Measurements from ENCODE around the gene PPP6R2. TPM values are rescaled to one million over a fixed set of nuclear protein-coding genes. Genes with fewer than 3 reads are reported as not detected.

The PPP6R2 gene
- total and polyA plus RNA-seq, 8 donors, result 21.1 to 70.4 (median 25.1) TPM

- ATAC-seq (peak; percentile 62 to 77 (median 70)), DNase-seq (peak in 2 of 6 donors; percentile 44 to 67), FAIRE-seq (no peak)
- Histone ChIP-seq H3K27ac (peak overlapping the region; percentile 16 to 62 (median 39)), H3K9me3 (no peaks in the 10 kb centered on the region), H3K4me3 (no peak overlapping the region), H3K4me1 (peaks cover 7 to 26% (median 17%) of the 10 kb centered on the region in 3 donors), H3K36me3 (no peaks in the 10 kb centered on the region), H3K27me3 (no peaks in the 10 kb centered on the region)
- WGBS, 2 donors, result 69 to 70% methylated on average over 8 of the region's 8 CpGs
- intact Hi-C loops (cut with DNase I), result no loop called here
- peak in 1 of 4 donors; percentile 9 for TF ChIP-seq CTCF (IDR thresholded peaks at IDR 0.05)
Measured at GRCh38 chr22:50399751-50400331, 56.7 kb downstream of the PPP6R2 start.

- peak overlapping the region in 1 of 4 donors; percentile 56 for H3K27ac ChIP-seq
- FAIRE-seq (no peak), ATAC-seq (no peak), DNase-seq (no peak)
- H3K4me3 ChIP-seq, result no peak overlapping the region
- peaks cover 7 to 26% (median 17%) of the 10 kb centered on the region in 3 donors for H3K4me1 ChIP-seq
- no peaks in the 10 kb centered on the region for H3K27me3 ChIP-seq
- H3K36me3 ChIP-seq, result no peaks in the 10 kb centered on the region
- WGBS, 2 donors, result 53% methylated on average over 4 of the region's 4 CpGs
- intact Hi-C loops (cut with DNase I), result no loop called here
- no peak for TF ChIP-seq CTCF (IDR thresholded peaks at IDR 0.05)
- H3K9me3 ChIP-seq, result no peaks in the 10 kb centered on the region
Measured at GRCh38 chr22:50400406-50400805, 57.3 kb downstream of the PPP6R2 start.

GRCh38 chr22:50400931-50401330, 57.8 kb downstream of the PPP6R2 start:
- FAIRE-seq (no peak), ATAC-seq (no peak), DNase-seq (no peak)
- no peak overlapping the region for H3K27ac ChIP-seq
- peaks cover 7 to 26% (median 17%) of the 10 kb centered on the region in 3 donors for H3K4me1 ChIP-seq
- no peaks in the 10 kb centered on the region for H3K9me3 ChIP-seq
- no peak overlapping the region for H3K4me3 ChIP-seq
- TF ChIP-seq CTCF (IDR thresholded peaks at IDR 0.05), result no peak
- no peaks in the 10 kb centered on the region for H3K36me3 ChIP-seq
- intact Hi-C loops (cut with DNase I), result no loop called here
- no peaks in the 10 kb centered on the region for H3K27me3 ChIP-seq
- 96 to 99% methylated on average over 5 of the region's 5 CpGs for WGBS, 2 donors

GRCh38 chr22:50401907-50402306, 58.8 kb downstream of the PPP6R2 start:
- ATAC-seq (no peak), DNase-seq (no peak), FAIRE-seq (no peak)
- Histone ChIP-seq H3K27ac (no peak overlapping the region), H3K4me1 (peaks cover 7 to 26% (median 17%) of the 10 kb centered on the region in 3 donors), H3K4me3 (no peak overlapping the region), H3K27me3 (no peaks in the 10 kb centered on the region), H3K36me3 (no peaks in the 10 kb centered on the region), H3K9me3 (no peaks in the 10 kb centered on the region)
- WGBS, 2 donors, result 93 to 95% methylated on average over 4 of the region's 4 CpGs
- TF ChIP-seq CTCF (IDR thresholded peaks at IDR 0.05), result no peak
- intact Hi-C loops (cut with DNase I), result no loop called here

- Histone ChIP-seq H3K27me3 (no peaks in the 10 kb centered on the region), H3K4me3 (no peak overlapping the region), H3K4me1 (peaks cover 7 to 18% (median 15%) of the 10 kb centered on the region in 3 donors), H3K36me3 (peaks cover 0 to 14% (median 0%) of the 10 kb centered on the region in 3 donors), H3K9me3 (no peaks in the 10 kb centered on the region), H3K27ac (peak overlapping the region in 1 of 4 donors; percentile 27)
- no peak for TF ChIP-seq CTCF (IDR thresholded peaks at IDR 0.05)
- DNase-seq (peak; percentile 34 to 86 (median 65)), FAIRE-seq (no peak), ATAC-seq (peak in 3 of 4 donors; percentile 42 to 58 (median 50))
- intact Hi-C loops (cut with DNase I), result no loop called here
- 14 to 18% methylated on average over 8 of the region's 8 CpGs for WGBS, 2 donors
Measured at GRCh38 chr22:50403701-50404101, 60.6 kb downstream of the PPP6R2 start.

All from pancreas (tissue), 10 donors.